ENCODE measurements around the gene ADGRG2. TPM values are rescaled to one million over a fixed set of nuclear protein-coding genes. Genes with fewer than 3 reads are reported as not detected.

The ADGRG2 gene
- total and polyA plus RNA-seq, 2 donors (not counting 1 experiment from before 2014, with no cell fraction given), result not detected

- no peak for TF ChIP-seq CTCF (IDR thresholded peaks at IDR 0.05)
- no peak for TF ChIP-seq EZH2 (IDR thresholded peaks at IDR 0.05; ENCODE audit: borderline replicate concordance, insufficient read depth, low read depth, low read length, poor library complexity, severe bottlenecking)
- 80% methylated on average over 1 of the region's 3 CpGs for WGBS (ENCODE audit: insufficient coverage)
- H3K27me3 ChIP-seq (replicated peaks in 1 of 4; ENCODE audit: control extremely low read depth in 1 of 4, control insufficient read depth in 3 of 4, insufficient read depth in 4 of 4, low read length in 3 of 4), result no peaks in the 10 kb centered on the region
- H3K27ac ChIP-seq (ENCODE audit: low read length in 2 of 2), result no peak overlapping the region
- Mint-ChIP-seq H3K27ac (no peak overlapping the region), H3K4me3 (no peak overlapping the region), H3K9me3 (ENCODE audit: insufficient read depth) (no peaks in the 10 kb centered on the region), H3K27me3 (peaks cover 5% of the 10 kb centered on the region), H3K4me1 (no peaks in the 10 kb centered on the region)
- CTCF ChIA-PET, result no interaction called here
- no peak overlapping the region for H3K9ac ChIP-seq (ENCODE audit: low read length)
- H2AFZ ChIP-seq (ENCODE audit: insufficient read depth, low read depth, low read length, poor library complexity, severe bottlenecking), result no peak overlapping the region
- intact Hi-C loops (cut with micrococcal nuclease), result no loop called here
- H3K4me2 ChIP-seq (replicated peaks; ENCODE audit: low read depth, low read length, poor library complexity, severe bottlenecking), result no peak overlapping the region
- POLR2A ChIA-PET, result no interaction called here
- no peaks in the 10 kb centered on the region for H3K9me3 ChIP-seq (ENCODE audit: control extremely low read depth in 1 of 3, control insufficient read depth in 2 of 3, insufficient read depth in 1 of 3, low read length in 2 of 3)
- no peak for ATAC-seq (ENCODE audit: low read depth)
- no peaks in the 10 kb centered on the region for H3K4me1 ChIP-seq (ENCODE audit: control insufficient read depth in 2 of 2, insufficient read depth in 2 of 2, low read length in 2 of 2)
- no peaks in the 10 kb centered on the region for H3K79me2 ChIP-seq (ENCODE audit: control insufficient read depth, insufficient read depth, low read length)
- H4K20me1 ChIP-seq (ENCODE audit: control insufficient read depth, insufficient read depth, low read length, poor library complexity, severe bottlenecking), result no peaks in the 10 kb centered on the region
- no peak for DNase-seq
- H3K4me3 ChIP-seq (ENCODE audit: control extremely low read depth in 1 of 5, extremely low read depth in 1 of 5, insufficient read depth in 1 of 5, low read depth in 2 of 5, low read length in 4 of 5), result no peak overlapping the region
- H3K36me3 ChIP-seq (replicated peaks in 1 of 2; ENCODE audit: control extremely low read depth in 1 of 2, control insufficient read depth in 1 of 2, extremely low read depth in 1 of 2, insufficient read depth in 2 of 2, low read length in 1 of 2), result no peaks in the 10 kb centered on the region
These were observed 7.4 kb upstream of the ADGRG2 start for GRCh38 chrX:19129694-19130093.

GRCh38 chrX:19127649-19128168 lies 5.4 kb upstream of the ADGRG2 start:
- intact Hi-C loops (cut with micrococcal nuclease), result no loop called here
- Histone ChIP-seq H2AFZ (ENCODE audit: insufficient read depth, low read depth, low read length, poor library complexity, severe bottlenecking) (no peak overlapping the region), H4K20me1 (ENCODE audit: control insufficient read depth, insufficient read depth, low read length, poor library complexity, severe bottlenecking) (no peaks in the 10 kb centered on the region), H3K9me3 (ENCODE audit: control extremely low read depth in 1 of 3, control insufficient read depth in 2 of 3, insufficient read depth in 1 of 3, low read length in 2 of 3) (no peaks in the 10 kb centered on the region), H3K4me1 (ENCODE audit: control insufficient read depth in 2 of 2, insufficient read depth in 2 of 2, low read length in 2 of 2) (no peaks in the 10 kb centered on the region), H3K4me2 (replicated peaks; ENCODE audit: low read depth, low read length, poor library complexity, severe bottlenecking) (no peak overlapping the region), H3K27me3 (replicated peaks in 1 of 4; ENCODE audit: control extremely low read depth in 1 of 4, control insufficient read depth in 3 of 4, insufficient read depth in 4 of 4, low read length in 3 of 4) (peaks cover 0 to 12% (median 4%) of the 10 kb centered on the region in 4 experiments), H3K27ac (ENCODE audit: low read length in 2 of 2) (no peak overlapping the region), H3K4me3 (ENCODE audit: control extremely low read depth in 1 of 5, extremely low read depth in 1 of 5, insufficient read depth in 1 of 5, low read depth in 2 of 5, low read length in 4 of 5) (no peak overlapping the region), H3K79me2 (ENCODE audit: control insufficient read depth, insufficient read depth, low read length) (no peaks in the 10 kb centered on the region), H3K36me3 (replicated peaks in 1 of 2; ENCODE audit: control extremely low read depth in 1 of 2, control insufficient read depth in 1 of 2, extremely low read depth in 1 of 2, insufficient read depth in 2 of 2, low read length in 1 of 2) (no peaks in the 10 kb centered on the region), H3K9ac (ENCODE audit: low read length) (no peak overlapping the region)
- no peak overlapping the region for H3K4me3 Mint-ChIP-seq
- H3K9me3 Mint-ChIP-seq (ENCODE audit: insufficient read depth), result no peaks in the 10 kb centered on the region
- H3K4me1 Mint-ChIP-seq, result peaks cover 1% of the 10 kb centered on the region
- CTCF ChIA-PET, result no interaction called here
- POLR2A ChIA-PET, result no interaction called here
- no peak overlapping the region for H3K27ac Mint-ChIP-seq
- DNase-seq (no peak), ATAC-seq (ENCODE audit: low read depth) (no peak)
- TF ChIP-seq EZH2 (IDR thresholded peaks at IDR 0.05; ENCODE audit: borderline replicate concordance, insufficient read depth, low read depth, low read length, poor library complexity, severe bottlenecking), result no peak
- no peak for TF ChIP-seq CTCF (IDR thresholded peaks at IDR 0.05)
- H3K27me3 Mint-ChIP-seq, result peaks cover 12% of the 10 kb centered on the region
- 20% methylated on average over 1 of the region's 5 CpGs for whole genome bisulfite sequencing (ENCODE audit: insufficient coverage)

All from B cell (primary cell).